Measurements from ENCODE around the gene ANKRD11.

GRCh38 chr16:89266521-89267134, 223.7 kb downstream of the ANKRD11 start:
- TF ChIP-seq EZH2phosphoT487 (conservative IDR thresholded peaks at IDR 0.05; ENCODE audit: low read length) = no peak
- no peak for TF ChIP-seq CTCF (IDR thresholded peaks at IDR 0.05; ENCODE audit: insufficient read depth, low read length, poor library complexity, severe bottlenecking)

All from SU-DHL-6 (cell line).